HepG2 (cell line): ENCODE data around the gene ZNF644. TPM values are rescaled to one million over a fixed set of nuclear protein-coding genes. Genes with fewer than 3 reads are reported as not detected.

ENCODE experiments used
- ATAC-seq: fragments of 200-7000 bp; cut with Tn5 transposase; 3 replicates; pipeline ENCODE4 v1.9.1; 2020; ENCODE audit warnings: mild to moderate bottlenecking, moderate library complexity
- BruUV-seq: library from RNA; stranded (reverse); fragments of 400-500 nt; replicated peaks from 2 replicates; lab custom pipeline; 2021; lab: Mats Ljungman, UMichigan
- CTCF ChIA-PET: fragments of 300-600 bp; formaldehyde crosslinking; extraction: SDS; loops from one replicate; lab custom pipeline; 2021; ENCODE audit warnings: low total read pairs, inconsistent platforms, low intra/inter-chr PET ratio; lab: Yijun Ruan, JAX
- POLR2A ChIA-PET: fragments of 350-600 bp; sonication (Branson Sonifier 250); formaldehyde crosslinking; loops from one replicate; lab custom pipeline; 2020; ENCODE audit warnings: antibody characterized with exemption, inconsistent platforms; lab: Yijun Ruan, JAX
- DNase-seq: peaks from one replicate; pipeline ENCODE4 v3.0.0-alpha.2; 2015; ENCODE audit warnings: low spot score
- FAIRE-seq: peaks from 3 replicates; lab custom pipeline; 2011; peaks lifted over from hg19 to GRCh38; lab: Jason Lieb, UNC
- H2AFZ ChIP-seq: one replicate; pipeline ENCODE4 v1.6.1; 2011; ENCODE audit warnings: low read length, inconsistent platforms
- H3K27ac ChIP-seq: fragments of 300-600 bp; 3 replicates; pipeline ENCODE4 v1.8.0; 2011; ENCODE audit warnings: mixed run types, mild to moderate bottlenecking, mixed read lengths, low read length, inconsistent platforms; ENCODE audit not compliant: insufficient read depth; ENCODE audit errors: extremely low read length
- H3K27me3 ChIP-seq, 2 experiments: fragments of 200-600 bp in 1 of 2; 2 replicates in 1 of 2; 3 replicates in 1 of 2; pipeline versions ENCODE4 v1.6.0 to v1.8.0; 2011; ENCODE audit warnings: low read length in 2 of 2, mild to moderate bottlenecking in 2 of 2, moderate library complexity in 2 of 2, inconsistent platforms in 1 of 2; ENCODE audit not compliant: insufficient read depth in 2 of 2, control insufficient read depth in 1 of 2
- H3K36me3 ChIP-seq, 2 experiments: fragments of 200-600 bp in 1 of 2; replicated peaks in 1 of 2; 2 replicates in 1 of 2; 3 replicates in 1 of 2; pipeline versions ENCODE4 v1.5.1 to v1.8.0; 2011; ENCODE audit warnings: low read length in 2 of 2, inconsistent platforms in 1 of 2; ENCODE audit not compliant: insufficient read depth in 2 of 2, control insufficient read depth in 1 of 2
- H3K4me1 ChIP-seq: 2 replicates; pipeline ENCODE4 v1.5.1; 2012; ENCODE audit warnings: low read length, inconsistent platforms; ENCODE audit not compliant: insufficient read depth
- H3K4me2 ChIP-seq: 2 replicates; pipeline ENCODE4 v1.6.0; 2011; ENCODE audit warnings: low read depth, low read length, inconsistent platforms
- H3K4me3 ChIP-seq, 3 experiments: fragments of 200-600 bp in 1 of 3; sonication (generic), shearing (Covaris generic) in 1 of 3; replicated peaks in 1 of 3; 2 replicates each; pipeline ENCODE4 v1.5.1; 2011 to 2016; ENCODE audit warnings: low read length in 3 of 3, inconsistent platforms in 2 of 3, low read depth in 2 of 3, mild to moderate bottlenecking in 2 of 3, control low read depth in 1 of 3, mixed read lengths in 1 of 3; ENCODE audit not compliant: insufficient read depth in 1 of 3
- H3K79me2 ChIP-seq: one replicate; pipeline ENCODE4 v1.6.1; 2011; ENCODE audit warnings: low read length, inconsistent platforms; ENCODE audit not compliant: insufficient read depth
- H3K9ac ChIP-seq: 2 replicates; pipeline ENCODE4 v1.6.0; 2011; ENCODE audit warnings: mild to moderate bottlenecking, low read depth, low read length, inconsistent platforms; ENCODE audit not compliant: insufficient read depth
- H3K9me3 ChIP-seq: 2 replicates; pipeline ENCODE4 v1.5.1; 2012; ENCODE audit warnings: mild to moderate bottlenecking, low read length
- H4K20me1 ChIP-seq: 2 replicates; pipeline ENCODE4 v1.6.0; 2011; ENCODE audit warnings: inconsistent platforms, mild to moderate bottlenecking, low read length, moderate library complexity; ENCODE audit not compliant: insufficient read depth
- GATA4 ChIP-seq: sonication (generic); IDR thresholded peaks from 2 replicates; pipeline ENCODE4 v1.6.1; 2016; ENCODE audit warnings: antibody characterized with exemption, low read depth, borderline replicate concordance
- IRX3 ChIP-seq: sonication (generic); formaldehyde crosslinking; IDR thresholded peaks from 2 replicates; pipeline ENCODE4 v1.8.1; 2023; ENCODE audit warnings: mild to moderate bottlenecking, low read depth, missing genetic modification reagents, borderline replicate concordance
- KDM4B ChIP-seq: sonication (generic); formaldehyde crosslinking; IDR thresholded peaks from 2 replicates; pipeline ENCODE4 v1.4.0; 2020; ENCODE audit warnings: missing genetic modification reagents
- WGBS: methylation state at CpG from one replicate; pipeline ENCODE4 v1.1.6; 2017; ENCODE audit warnings: low lambda C conversion rate; 5-methylcytosine and 5-hydroxymethylcytosine counted together
- in situ Hi-C: cut with HindIII; loops from 2 replicates; pipeline ENCODE4 v1.10.0; 2017; ENCODE audit warnings: low pct_unique_long_range_greater_than_20kb; ENCODE audit not compliant: extremely low pct_ligation_motif_present
- intact Hi-C: fragments of 100-400 bp; cut with micrococcal nuclease; formaldehyde crosslinking; loops from one replicate; pipeline ENCODE4 v1.10.0; 2022; ENCODE audit not compliant: unreplicated experiment
- polyA plus RNA-seq, 8 experiments: library from polyadenylated mRNA; depleted of rRNA in 3 of 8; stranded (reverse) in 7 of 8; unstranded in 1 of 8; fragments of >200 nt; fragmentation: Illumina TruSeq in 4 of 8; extraction: Trizol in 4 of 8; gene quantifications; 2 replicates each; pipeline versions ENCODE4 v1.2.1 to v1.2.3, GENCODE V29; 2011 to 2016; ENCODE audit warnings: low read depth in 4 of 8, missing spikeins in 1 of 8, mixed read lengths in 1 of 8; ENCODE audit not compliant: insufficient read depth in 1 of 8
- total RNA-seq, 5 experiments: library from RNA; depleted of rRNA; stranded (reverse); fragments of >200 nt; fragmentation: Illumina TruSeq; extraction: Trizol; gene quantifications; 2 replicates each; pipeline ENCODE4 v1.2.3, GENCODE V29; 2016; ENCODE audit warnings: low read depth in 1 of 5
- TF ChIP-seq, protein P1 (sequence below), 2 experiments: sonication (generic) in 1 of 2; formaldehyde crosslinking in 1 of 2; IDR thresholded peaks; 2 replicates each; pipeline versions ENCODE4 v1.6.1 to v1.9.0; 2014 to 2022; ENCODE audit warnings: antibody characterized with exemption in 1 of 2, borderline replicate concordance in 1 of 2, inconsistent platforms in 1 of 2, low read depth in 1 of 2, missing genetic modification reagents in 1 of 2
- TF ChIP-seq, protein P2 (sequence below): sonication (generic); formaldehyde crosslinking; conservative IDR thresholded peaks from 2 replicates; pipeline ENCODE4 v1.8.0; 2022; ENCODE audit warnings: low read depth, missing genetic modification reagents

ZNF644 gene
- total and polyA plus RNA-seq, 2 of the 13 experiments (the other 11 are each of a cell fraction or from before 2014, with no cell fraction given) = 17.7 to 51.7 TPM

DNA sequence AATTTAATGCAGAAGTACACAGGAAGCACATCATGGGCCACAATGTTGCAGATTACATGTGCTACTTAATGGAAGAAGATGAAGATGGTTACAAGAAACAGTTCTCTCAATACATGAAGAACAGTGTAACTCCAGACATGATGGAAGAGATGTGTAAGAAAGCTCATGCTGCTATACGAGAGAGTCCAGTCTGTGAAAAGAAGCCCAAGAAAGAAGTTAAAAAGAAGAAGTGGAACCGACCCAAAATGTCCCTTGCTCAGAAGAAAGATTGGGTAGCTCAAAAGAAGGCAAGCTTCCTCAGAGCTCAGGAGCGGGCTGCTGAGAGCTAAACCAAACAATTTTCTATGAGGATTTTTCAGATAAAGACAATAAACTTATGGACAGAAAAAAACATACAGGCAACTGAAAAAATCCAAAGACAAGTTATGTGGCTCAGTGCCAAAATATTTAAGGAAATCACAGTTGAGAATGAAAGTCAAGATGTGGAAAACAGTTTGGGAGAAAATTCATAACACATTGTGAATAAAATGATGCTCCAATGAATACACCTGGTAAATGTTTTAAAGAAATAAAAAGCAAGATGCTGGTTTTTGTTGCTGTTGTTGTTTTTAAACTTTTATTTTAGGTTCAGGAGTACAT is 2.8 kb upstream of the ZNF644 start:
- no peaks in the 10 kb centered on the region for H3K36me3 ChIP-seq
- H2AFZ ChIP-seq = no peak overlapping the region
- H3K27me3 ChIP-seq = no peaks in the 10 kb centered on the region; a peak in 1 of 5 replicates
- DNase-seq = no peak
- ChIA-PET POLR2A (no interaction called here), CTCF (no interaction called here)
- BruUV-seq = no TSS peak
- no peak overlapping the region for H3K9ac ChIP-seq
- H3K4me2 ChIP-seq = no peak overlapping the region
- no peaks in the 10 kb centered on the region; the same call in 1 of the 2 replicates for H4K20me1 ChIP-seq
- H3K27ac ChIP-seq = no peak overlapping the region
- ATAC-seq = no peak
- in situ Hi-C loops = no loop called here
- TF ChIP-seq KDM4B (CRISPR knock-in tag) (no peak), IRX3 (CRISPR knock-in tag) (no peak), GATA4 (no peak)
- TF ChIP-seq, protein P1, sequence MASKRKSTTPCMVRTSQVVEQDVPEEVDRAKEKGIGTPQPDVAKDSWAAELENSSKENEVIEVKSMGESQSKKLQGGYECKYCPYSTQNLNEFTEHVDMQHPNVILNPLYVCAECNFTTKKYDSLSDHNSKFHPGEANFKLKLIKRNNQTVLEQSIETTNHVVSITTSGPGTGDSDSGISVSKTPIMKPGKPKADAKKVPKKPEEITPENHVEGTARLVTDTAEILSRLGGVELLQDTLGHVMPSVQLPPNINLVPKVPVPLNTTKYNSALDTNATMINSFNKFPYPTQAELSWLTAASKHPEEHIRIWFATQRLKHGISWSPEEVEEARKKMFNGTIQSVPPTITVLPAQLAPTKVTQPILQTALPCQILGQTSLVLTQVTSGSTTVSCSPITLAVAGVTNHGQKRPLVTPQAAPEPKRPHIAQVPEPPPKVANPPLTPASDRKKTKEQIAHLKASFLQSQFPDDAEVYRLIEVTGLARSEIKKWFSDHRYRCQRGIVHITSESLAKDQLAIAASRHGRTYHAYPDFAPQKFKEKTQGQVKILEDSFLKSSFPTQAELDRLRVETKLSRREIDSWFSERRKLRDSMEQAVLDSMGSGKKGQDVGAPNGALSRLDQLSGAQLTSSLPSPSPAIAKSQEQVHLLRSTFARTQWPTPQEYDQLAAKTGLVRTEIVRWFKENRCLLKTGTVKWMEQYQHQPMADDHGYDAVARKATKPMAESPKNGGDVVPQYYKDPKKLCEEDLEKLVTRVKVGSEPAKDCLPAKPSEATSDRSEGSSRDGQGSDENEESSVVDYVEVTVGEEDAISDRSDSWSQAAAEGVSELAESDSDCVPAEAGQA (IDR thresholded peaks at IDR 0.05; ENCODE audit: low read depth) = no peak
- TF ChIP-seq, protein P1 (CRISPR knock-in tag; IDR thresholded peaks at IDR 0.05; ENCODE audit: borderline replicate concordance) = no peak
- TF ChIP-seq, protein P2, sequence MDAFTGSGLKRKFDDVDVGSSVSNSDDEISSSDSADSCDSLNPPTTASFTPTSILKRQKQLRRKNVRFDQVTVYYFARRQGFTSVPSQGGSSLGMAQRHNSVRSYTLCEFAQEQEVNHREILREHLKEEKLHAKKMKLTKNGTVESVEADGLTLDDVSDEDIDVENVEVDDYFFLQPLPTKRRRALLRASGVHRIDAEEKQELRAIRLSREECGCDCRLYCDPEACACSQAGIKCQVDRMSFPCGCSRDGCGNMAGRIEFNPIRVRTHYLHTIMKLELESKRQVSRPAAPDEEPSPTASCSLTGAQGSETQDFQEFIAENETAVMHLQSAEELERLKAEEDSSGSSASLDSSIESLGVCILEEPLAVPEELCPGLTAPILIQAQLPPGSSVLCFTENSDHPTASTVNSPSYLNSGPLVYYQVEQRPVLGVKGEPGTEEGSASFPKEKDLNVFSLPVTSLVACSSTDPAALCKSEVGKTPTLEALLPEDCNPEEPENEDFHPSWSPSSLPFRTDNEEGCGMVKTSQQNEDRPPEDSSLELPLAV (CRISPR knock-in tag) = no peak
- H3K9me3 ChIP-seq = no peaks in the 10 kb centered on the region
- intact Hi-C loops = no loop called here
- 86% methylated on average over 3 of the region's 3 CpGs for WGBS
- no peak overlapping the region for H3K4me3 ChIP-seq
- FAIRE-seq = no peak
- H3K79me2 ChIP-seq = peaks cover 17% of the 10 kb centered on the region
- H3K4me1 ChIP-seq = peaks cover 61% of the 10 kb centered on the region
